Activated CD4-positive, alpha-beta T cell treated with anti-CD3 and anti-CD28 coated beads, Interleukin-2, amount 50 U/mL, for 1 hour (primary cell): ENCODE data around the gene TESK2.
A peak's percentile ranks its signal among the peaks of the same experiment; 100 is the strongest.
"Not testable (repeated sequence)": the region's sequence is repeated elsewhere in the genome, so short reads cannot be mapped to it uniquely, and the experiment has no call there.

Source experiments
- DNase-seq: peaks from one replicate; pipeline ENCODE4 v3.0.0-alpha.2; 2020

TESK2 gene

DNA sequence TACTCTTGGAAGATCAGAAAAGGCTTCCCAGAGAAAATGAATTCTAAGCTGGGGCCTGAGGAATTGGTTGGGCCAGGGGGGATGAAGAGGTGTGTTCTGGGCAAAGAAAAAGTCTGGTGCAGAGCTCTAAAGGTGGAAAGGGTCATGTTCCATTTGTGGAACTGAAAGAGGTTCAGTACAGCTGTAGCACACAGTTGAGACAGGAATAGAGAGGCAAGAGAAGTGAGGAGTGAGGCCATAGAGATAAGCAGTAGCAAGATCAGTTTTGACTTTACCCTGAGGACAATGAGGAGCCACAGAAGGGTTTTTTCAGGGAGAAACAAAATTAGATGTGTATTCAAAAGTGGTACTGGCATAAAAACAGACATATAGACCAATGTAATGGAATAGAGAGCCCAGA, 120.4 kb downstream of the TESK2 start:
- no peak for DNase-seq

DNA sequence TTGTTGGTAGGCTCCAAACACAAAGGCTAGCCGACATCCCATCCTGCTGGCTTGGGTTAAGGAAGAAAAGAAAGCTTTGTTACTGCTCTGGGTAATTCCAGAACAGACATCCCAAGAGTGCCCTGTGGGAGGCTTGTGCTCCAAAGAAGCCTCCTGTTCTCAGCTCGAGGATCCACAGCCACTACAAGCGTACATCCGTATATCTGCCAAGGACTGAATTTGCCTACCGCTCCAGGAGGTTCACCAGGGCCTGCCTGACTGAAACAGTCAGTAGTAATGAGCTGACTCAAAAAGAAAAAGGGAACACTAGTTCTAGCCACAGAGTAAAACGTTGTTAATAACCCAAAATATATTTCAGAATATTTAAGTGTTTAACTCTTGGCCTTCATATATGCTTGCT, 125.9 kb downstream of the TESK2 start:
- no peak for DNase-seq

DNA sequence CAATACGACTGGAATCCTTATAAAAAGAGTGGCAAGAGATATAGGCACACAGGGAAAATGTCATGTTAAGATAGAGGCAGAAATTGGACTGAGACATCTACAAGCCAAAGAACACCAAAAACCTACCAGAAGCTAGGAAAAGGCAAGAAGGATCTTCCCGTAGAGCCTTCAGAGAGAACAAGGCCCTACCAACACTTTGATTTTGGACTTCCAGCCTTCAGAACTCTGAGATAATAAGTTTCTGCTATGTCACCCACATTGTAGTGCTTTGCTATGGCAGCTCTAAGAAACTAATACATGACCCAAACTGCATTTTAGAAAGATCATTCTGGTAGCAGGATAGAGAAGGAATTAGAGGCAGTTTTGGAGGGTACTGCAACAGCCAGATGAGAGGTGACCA, 126.7 kb downstream of the TESK2 start:
- DNase-seq = no peak

DNA sequence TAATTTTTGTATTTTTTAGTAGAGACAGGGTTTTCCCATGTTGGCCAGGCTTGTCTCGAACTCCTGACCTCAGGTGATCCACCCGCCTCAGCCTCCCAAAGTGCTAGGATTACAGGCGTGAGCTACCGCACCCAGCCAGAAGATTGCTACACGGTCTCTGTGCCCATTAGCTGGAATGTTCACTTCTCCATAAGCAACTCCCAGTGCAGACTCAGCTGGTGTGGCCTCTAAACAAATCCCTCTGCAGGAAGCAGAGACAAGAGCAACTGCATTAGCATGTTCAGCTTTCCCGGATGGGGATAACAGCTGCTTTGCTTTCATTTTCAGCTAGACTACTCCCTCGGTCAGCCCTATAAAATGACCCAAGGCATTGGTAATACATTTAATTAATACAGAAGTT, 130.0 kb downstream of the TESK2 start:
- not testable (repeated sequence) for DNase-seq

DNA sequence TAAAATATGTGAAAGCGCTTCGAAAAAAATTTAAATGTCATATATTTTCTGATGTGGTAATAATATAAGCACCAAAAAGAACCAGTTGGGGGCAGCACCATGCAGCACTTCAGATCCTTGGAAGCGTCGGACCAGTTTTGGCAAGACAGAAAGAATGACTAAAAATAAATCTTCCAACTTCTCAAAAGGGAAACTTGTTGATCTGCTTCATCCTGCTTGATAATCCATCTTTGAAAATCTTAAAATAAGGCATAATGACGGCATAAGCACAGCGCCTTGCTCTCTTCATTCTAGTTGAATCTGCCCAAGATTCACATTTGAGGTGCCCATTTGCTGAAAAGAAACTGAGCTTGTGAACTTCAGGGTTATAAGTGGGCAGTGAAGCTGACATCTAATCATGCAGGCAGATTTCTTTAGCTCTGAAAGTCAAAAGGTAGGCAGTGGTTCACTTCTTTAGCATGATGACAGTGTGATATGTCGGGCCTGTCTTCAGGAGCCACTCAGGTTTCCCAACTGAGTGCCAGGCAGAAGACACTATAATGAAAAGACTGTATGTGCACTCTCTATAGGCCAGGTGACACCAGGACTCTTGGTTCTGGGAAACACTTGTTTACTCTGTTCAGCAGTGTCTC, 131.0 kb downstream of the TESK2 start:
- DNase-seq = peak; percentile 36

- no peak for DNase-seq
Observed at GRCh38 chr1:45356186-45356585, 134.8 kb downstream of the TESK2 start.

GRCh38 chr1:45355683-45356082, 135.3 kb downstream of the TESK2 start:
- DNase-seq = no peak

- no peak for DNase-seq
Observed at GRCh38 chr1:45354838-45355237, 136.1 kb downstream of the TESK2 start.

GRCh38 chr1:45353685-45354084, 137.3 kb downstream of the TESK2 start:
- DNase-seq = no peak

- no peak for DNase-seq
Observed at GRCh38 chr1:45351508-45351907, 139.5 kb downstream of the TESK2 start.

DNA sequence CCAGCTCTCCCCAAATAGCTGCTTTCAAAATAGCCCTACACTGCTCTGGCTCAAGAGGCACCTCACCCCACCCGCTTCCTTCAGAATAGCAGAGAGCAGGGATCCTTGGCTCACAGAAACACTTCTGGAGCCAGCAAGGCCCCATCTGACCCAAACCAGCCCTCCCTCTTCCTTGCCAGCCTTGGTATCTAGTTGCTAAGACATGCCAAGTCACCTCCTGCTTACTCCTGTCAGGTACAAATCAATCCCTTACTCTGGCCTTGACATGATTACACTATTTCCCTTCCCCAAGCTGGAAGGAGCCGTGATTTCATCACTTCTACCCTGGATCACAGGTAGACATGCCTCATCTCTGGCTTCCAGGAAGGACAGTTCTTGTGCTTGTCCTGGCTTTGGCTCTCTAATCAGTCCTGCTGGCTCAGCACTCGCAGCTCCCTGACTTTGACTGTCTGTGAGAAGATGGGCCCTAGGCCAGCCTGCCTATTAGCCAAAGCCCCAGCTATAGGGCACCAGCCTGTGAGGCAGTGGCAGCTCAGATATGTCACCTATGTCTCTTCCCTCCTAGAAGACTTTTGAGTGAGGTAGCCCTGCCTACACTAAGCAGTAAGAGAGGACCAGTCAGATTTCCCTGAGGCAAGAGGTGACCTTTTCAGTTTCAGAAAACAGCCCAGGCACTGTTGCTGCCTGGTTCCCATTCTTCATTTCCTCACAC, 141.8 kb downstream of the TESK2 start:
- DNase-seq = no peak

GRCh38 chr1:45348609-45348965, 142.4 kb downstream of the TESK2 start:
- DNase-seq = no peak

- no peak for DNase-seq
Observed at GRCh38 chr1:45348020-45348419, 142.9 kb downstream of the TESK2 start.

- no peak for DNase-seq
Observed at GRCh38 chr1:45346473-45346872, 144.5 kb downstream of the TESK2 start.

DNA sequence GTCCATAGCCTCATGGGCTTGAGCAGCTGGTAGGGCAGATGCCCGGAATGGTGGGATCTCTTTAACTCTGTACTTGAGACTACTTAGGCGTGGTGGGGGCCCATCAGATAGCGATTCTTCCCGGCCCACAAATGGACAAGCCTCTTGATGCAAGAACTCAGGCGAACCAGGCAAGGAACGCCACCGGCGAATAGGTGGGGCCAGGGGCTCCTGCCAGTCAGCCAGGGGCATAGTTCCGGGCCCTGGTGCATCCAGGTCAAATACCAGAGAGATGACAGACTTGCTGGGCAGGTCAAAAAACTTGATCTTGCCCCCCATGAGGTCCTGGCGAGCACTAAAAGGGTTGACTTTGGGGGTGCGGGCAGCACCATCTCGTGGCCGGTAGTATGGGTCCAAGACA, 145.9 kb downstream of the TESK2 start:
- DNase-seq = no peak

- no peak for DNase-seq
Observed at GRCh38 chr1:45344499-45344898, 146.5 kb downstream of the TESK2 start.

- no peak for DNase-seq
Observed at GRCh38 chr1:45340816-45341466, 150.0 kb downstream of the TESK2 start.

DNA sequence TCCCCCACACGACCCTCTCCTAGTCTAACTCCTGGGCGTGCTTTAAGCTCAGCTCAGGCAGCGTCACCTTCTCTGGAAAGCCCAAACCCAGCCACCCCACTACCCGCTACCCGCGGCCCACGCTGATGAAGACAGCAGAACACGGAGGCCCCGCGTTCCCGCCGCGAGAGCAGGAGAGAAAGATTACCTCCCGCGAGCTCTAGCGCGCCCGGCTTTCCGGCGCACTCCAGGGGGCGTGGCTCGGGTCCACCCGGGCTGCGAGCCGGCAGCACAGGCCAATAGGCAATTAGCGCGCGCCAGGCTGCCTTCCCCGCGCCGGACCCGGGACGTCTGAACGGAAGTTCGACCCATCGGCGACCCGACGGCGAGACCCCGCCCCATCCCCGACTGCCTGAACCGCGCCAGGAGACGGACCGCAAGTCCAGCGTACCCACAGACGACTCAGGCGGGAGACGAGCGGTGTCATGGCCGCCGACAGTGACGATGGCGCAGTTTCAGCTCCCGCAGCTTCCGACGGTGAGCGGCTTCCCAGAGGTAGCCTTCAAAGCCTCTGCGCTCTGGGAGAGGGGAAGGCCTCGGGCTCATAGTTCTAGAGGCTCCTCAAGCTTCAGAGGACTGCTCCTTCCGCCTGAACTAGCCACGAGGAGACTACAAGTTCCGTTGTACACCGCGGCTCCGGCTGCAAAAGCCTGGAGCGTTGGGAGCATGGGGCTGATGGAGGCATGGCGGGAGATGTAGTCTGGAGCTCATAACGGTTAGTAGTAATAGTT, 151.0 kb downstream of the TESK2 start, which contains the start of the genes MUTYH and TOE1:
MUTYH (minus strand) TSS at position 652 of the 770 bp plus-strand sequence. CDS start 5,935 bp downstream, outside the sequence.
TOE1 (plus strand) TSS at position 382 of the 770 bp plus-strand sequence; CDS start at position 465, 83 bp downstream.
- DNase-seq = peak; percentile 87

- DNase-seq = no peak
Observed at GRCh38 chr1:45337630-45338325, 153.2 kb downstream of the TESK2 start.

- no peak for DNase-seq
Observed at GRCh38 chr1:45335855-45336324, 155.1 kb downstream of the TESK2 start.

GRCh38 chr1:45334308-45335245, 156.4 kb downstream of the TESK2 start:
- DNase-seq = no peak
